HepG2 (cell line): ENCODE results near the gene HS6ST2. TPM values are rescaled to one million over a fixed set of nuclear protein-coding genes. Genes with fewer than 3 reads are reported as not detected.

Experiments
- HNF1B ChIP-seq: sonication (generic); formaldehyde crosslinking; IDR thresholded peaks from 2 replicates; pipeline ENCODE4 v1.5.1; 2020; ENCODE audit warnings: mild to moderate bottlenecking, moderate library complexity, missing genetic modification reagents
- HNRNPUL1 ChIP-seq: fragments of 200-400 bp; formaldehyde crosslinking; IDR thresholded peaks from 2 replicates; pipeline ENCODE4 v1.6.1; 2017; ENCODE audit warnings: low read depth, mild to moderate bottlenecking, low read length, moderate library complexity
- JDP2 ChIP-seq: sonication (generic); formaldehyde crosslinking; IDR thresholded peaks from 2 replicates; pipeline ENCODE4 v1.8.1; 2022; ENCODE audit warnings: missing genetic modification reagents, borderline replicate concordance
- NFAT5 ChIP-seq: sonication (generic); formaldehyde crosslinking; IDR thresholded peaks from 2 replicates; pipeline ENCODE4 v1.4.0; 2020; ENCODE audit warnings: missing genetic modification reagents
- NFATC3 ChIP-seq: sonication (generic); formaldehyde crosslinking; IDR thresholded peaks from 2 replicates; pipeline ENCODE4 v1.5.1; 2020; ENCODE audit warnings: mild to moderate bottlenecking, missing genetic modification reagents
- NFKBIZ ChIP-seq: IDR thresholded peaks from 2 replicates; pipeline ENCODE4 v1.6.1; 2018; ENCODE audit warnings: missing genetic modification reagents, missing compliant biosample characterization
- PLSCR1 ChIP-seq: sonication (generic); formaldehyde crosslinking; IDR thresholded peaks from 2 replicates; pipeline ENCODE4 v1.5.0; 2020; ENCODE audit warnings: missing genetic modification reagents, mild to moderate bottlenecking, borderline replicate concordance
- SMC3 ChIP-seq: IDR thresholded peaks from 2 replicates; pipeline ENCODE4 v1.6.1; 2011; ENCODE audit warnings: low read length, improper control_type of control experiment
- TARDBP ChIP-seq: sonication (generic); formaldehyde crosslinking; IDR thresholded peaks from 2 replicates; pipeline ENCODE4 v1.8.0; 2022; ENCODE audit warnings: mild to moderate bottlenecking, missing genetic modification reagents
- TEAD2 ChIP-seq: sonication (generic); formaldehyde crosslinking; IDR thresholded peaks from 2 replicates; pipeline ENCODE4 v1.9.0; 2021; ENCODE audit warnings: missing genetic modification reagents
- ZNF326 ChIP-seq: sonication (generic); formaldehyde crosslinking; IDR thresholded peaks from 2 replicates; pipeline ENCODE4 v1.4.0; 2020; ENCODE audit warnings: missing genetic modification reagents, borderline replicate concordance
- polyA plus RNA-seq, 8 experiments: library from polyadenylated mRNA; depleted of rRNA in 3 of 8; stranded (reverse) in 7 of 8; unstranded in 1 of 8; fragments of >200 nt; fragmentation: Illumina TruSeq in 4 of 8; extraction: Trizol in 4 of 8; gene quantifications; 2 replicates each; pipeline versions ENCODE4 v1.2.1 to v1.2.3, GENCODE V29; 2011 to 2016; ENCODE audit warnings: low read depth in 4 of 8, missing spikeins in 1 of 8, mixed read lengths in 1 of 8; ENCODE audit not compliant: insufficient read depth in 1 of 8
- total RNA-seq, 5 experiments: library from RNA; depleted of rRNA; stranded (reverse); fragments of >200 nt; fragmentation: Illumina TruSeq; extraction: Trizol; gene quantifications; 2 replicates each; pipeline ENCODE4 v1.2.3, GENCODE V29; 2016; ENCODE audit warnings: low read depth in 1 of 5

The HS6ST2 gene
- total and polyA plus RNA-seq, 2 of the 13 experiments (the other 11 are each of a cell fraction or from before 2014, with no cell fraction given), result 0.05 TPM; not detected in 1

GRCh38 chrX:132795181-132795580, 163.2 kb downstream of the HS6ST2 start (continued):
- TF ChIP-seq NFAT5 (CRISPR knock-in tag) (no peak), HNRNPUL1 (no peak), HNF1B (CRISPR knock-in tag) (no peak), PLSCR1 (no peak), SMC3 (no peak), JDP2 (no peak), NFATC3 (CRISPR knock-in tag) (no peak), TARDBP (no peak), NFKBIZ (CRISPR knock-in tag) (no peak), ZNF326 (CRISPR knock-in tag) (no peak), TEAD2 (CRISPR knock-in tag) (no peak)
- TF ChIP-seq, all 625 proteins: peak for 0
